ENCODE results near the gene SLC13A5.
"Not testable (repeated sequence)": the region's sequence is repeated elsewhere in the genome, so short reads cannot be mapped to it uniquely, and the experiment has no call there.

DNA sequence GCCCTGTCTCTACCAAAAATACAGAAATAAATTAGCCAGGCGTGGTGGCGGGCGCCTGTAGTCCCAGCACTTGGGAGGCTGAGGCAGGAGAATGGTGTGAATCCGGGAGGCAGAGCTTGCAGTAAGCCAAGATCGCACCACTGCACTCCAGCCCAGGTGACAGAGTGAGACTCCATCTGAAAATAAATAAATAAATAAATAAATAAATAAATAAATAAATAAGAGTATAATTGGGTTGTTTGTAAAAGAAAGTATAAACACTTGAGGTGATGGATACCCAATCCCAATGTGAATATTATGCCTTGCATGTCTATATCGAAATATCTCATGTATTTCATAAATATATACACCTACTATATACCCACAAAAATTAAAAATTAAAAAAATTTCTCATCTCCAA is 33.5 kb upstream of the SLC13A5 start:
- TF ChIP-seq SUZ12 (IDR thresholded peaks at IDR 0.05; ENCODE audit: extremely low read depth, insufficient read depth, insufficient read length); YY1 (IDR thresholded peaks at IDR 0.05; ENCODE audit: insufficient read depth, insufficient read length); ZNF274 (IDR thresholded peaks at IDR 0.05; ENCODE audit: low read depth, low read length): not testable (repeated sequence)

Data from NT2/D1 (cell line).